Adipocyte (in vitro differentiated cells): ENCODE results near the gene BCO2.
A peak's percentile ranks its signal among the peaks of the same experiment; 100 is the strongest.
"Not testable (repeated sequence)": the region's sequence is repeated elsewhere in the genome, so short reads cannot be mapped to it uniquely, and the experiment has no call there.

Experiments
- DNase-seq: peaks from one replicate; pipeline ENCODE4 v3.0.0-alpha.2; 2015; ENCODE audit warnings: low read depth
- H3K27me3 ChIP-seq: replicated peaks from 2 replicates; pipeline ENCODE4 v1.7.0; 2013; ENCODE audit warnings: mild to moderate bottlenecking, low read length, moderate library complexity; ENCODE audit not compliant: control insufficient read depth, insufficient read depth
- H3K36me3 ChIP-seq: 2 replicates; pipeline ENCODE4 v1.7.0; 2013; ENCODE audit warnings: low read length, mild to moderate bottlenecking, moderate library complexity; ENCODE audit not compliant: control insufficient read depth, insufficient read depth, severe bottlenecking
- H3K4me1 ChIP-seq: 2 replicates; pipeline ENCODE4 v1.7.0; 2013; ENCODE audit warnings: mild to moderate bottlenecking, low read length, moderate library complexity; ENCODE audit not compliant: control insufficient read depth, insufficient read depth
- H3K4me3 ChIP-seq: 2 replicates; pipeline ENCODE4 v1.7.0; 2013; ENCODE audit warnings: mild to moderate bottlenecking, low read length, moderate library complexity
- H3K9ac ChIP-seq: 2 replicates; pipeline ENCODE4 v1.7.0; 2013; ENCODE audit warnings: mild to moderate bottlenecking, low read length, moderate library complexity
- H3K9me3 ChIP-seq: 2 replicates; pipeline ENCODE4 v1.7.0; 2013; ENCODE audit warnings: mild to moderate bottlenecking, low read length, moderate library complexity; ENCODE audit not compliant: control insufficient read depth

BCO2 gene

DNA sequence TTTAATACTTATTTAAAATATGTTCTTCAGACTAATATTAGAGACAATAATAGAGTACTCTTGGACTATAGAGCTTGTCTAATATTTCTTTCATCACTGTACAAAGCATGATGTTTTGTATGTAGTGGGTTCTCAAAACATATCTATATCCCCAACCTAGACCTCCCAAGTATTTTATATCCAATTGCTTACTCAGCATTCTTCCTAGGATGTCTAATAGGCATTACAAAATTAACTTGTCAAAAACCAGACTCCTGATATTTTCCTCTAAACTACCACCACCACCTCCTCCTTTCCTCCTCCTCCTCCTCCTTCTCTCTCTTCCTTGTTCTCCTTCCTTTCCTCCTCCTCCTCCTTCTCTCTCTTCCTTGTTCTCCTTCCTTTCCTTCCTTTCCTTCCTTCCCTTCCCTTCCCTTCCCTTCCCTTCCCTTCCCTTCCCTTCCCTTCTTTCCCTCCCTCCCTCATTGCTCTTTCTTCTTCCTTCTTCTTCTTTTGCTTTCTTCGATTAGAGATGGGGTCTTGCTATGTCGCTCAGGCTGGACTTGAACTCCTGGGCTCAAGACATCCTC, 21.3 kb downstream of the BCO2 start:
- H3K9ac ChIP-seq, result no peak overlapping the region
- H3K4me3 ChIP-seq, result no peak overlapping the region
- peaks cover 10% of the 10 kb centered on the region for H3K4me1 ChIP-seq
- no peak for DNase-seq
- H3K36me3 ChIP-seq, result no peaks in the 10 kb centered on the region
- H3K27me3 ChIP-seq, result no peaks in the 10 kb centered on the region
- no peaks in the 10 kb centered on the region for H3K9me3 ChIP-seq

DNA sequence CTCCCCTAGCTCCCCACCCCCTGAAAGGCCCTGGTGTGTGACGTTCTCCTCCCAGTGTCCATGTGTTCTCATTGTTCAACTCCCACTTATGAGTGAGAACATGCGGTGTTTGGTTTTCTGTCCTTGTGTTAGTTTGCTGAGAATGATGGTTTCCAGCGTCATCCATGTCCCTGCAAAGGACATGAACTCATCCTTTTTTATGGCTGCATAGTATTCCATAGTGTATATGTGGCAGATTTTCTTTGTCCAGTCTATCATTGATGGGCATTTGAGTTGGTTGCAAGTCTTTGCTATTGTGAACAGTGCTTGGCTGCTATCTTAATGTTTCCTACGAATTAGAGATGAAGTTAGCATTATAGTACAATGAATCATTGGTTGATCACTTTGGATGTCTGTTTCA, 23.8 kb downstream of the BCO2 start:
- H3K4me3 ChIP-seq, H3K27me3 ChIP-seq, H3K9ac ChIP-seq, H3K9me3 ChIP-seq, H3K36me3 ChIP-seq, DNase-seq, H3K4me1 ChIP-seq: not testable (repeated sequence)

GRCh38 chr11:112200252-112200651, 24.9 kb downstream of the BCO2 start:
- H3K9me3 ChIP-seq, result no peaks in the 10 kb centered on the region
- H3K27me3 ChIP-seq, result no peaks in the 10 kb centered on the region
- no peaks in the 10 kb centered on the region for H3K36me3 ChIP-seq
- H3K4me3 ChIP-seq, result no peak overlapping the region
- peaks cover 10% of the 10 kb centered on the region for H3K4me1 ChIP-seq
- H3K9ac ChIP-seq, result no peak overlapping the region
- DNase-seq, result no peak

- no peak overlapping the region for H3K4me3 ChIP-seq
Measured at GRCh38 chr11:112206071-112206470, 30.8 kb downstream of the BCO2 start.

DNA sequence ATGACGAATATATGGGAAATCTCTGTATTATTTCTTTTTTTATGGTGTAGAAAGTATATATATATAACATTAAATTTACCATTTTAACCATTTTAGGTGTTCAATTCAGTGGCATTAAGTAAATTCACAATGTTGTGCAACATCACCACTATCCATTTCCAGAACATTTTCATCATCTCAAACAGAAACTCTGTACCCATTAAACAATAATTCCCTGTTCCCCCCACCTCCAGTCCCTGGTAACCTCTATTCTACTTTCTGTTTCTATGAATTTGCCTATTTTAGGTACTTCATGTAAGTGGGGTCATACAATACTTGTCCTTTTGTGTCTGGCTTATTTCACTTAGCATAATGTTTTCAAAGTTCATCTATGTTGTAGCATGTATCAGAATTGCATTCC, 35.6 kb downstream of the BCO2 start:
- H3K9ac ChIP-seq, result no peak overlapping the region
- H3K27me3 ChIP-seq, result no peaks in the 10 kb centered on the region
- no peak for DNase-seq
- no peaks in the 10 kb centered on the region for H3K36me3 ChIP-seq
- H3K4me1 ChIP-seq, result peaks cover 6% of the 10 kb centered on the region
- H3K9me3 ChIP-seq, result no peaks in the 10 kb centered on the region
- H3K4me3 ChIP-seq, result no peak overlapping the region

More at GRCh38 chr11:112206071-112206470, 30.8 kb downstream of the BCO2 start:
- H3K36me3 ChIP-seq, result no peaks in the 10 kb centered on the region
- no peaks in the 10 kb centered on the region for H3K9me3 ChIP-seq
- peaks cover 2% of the 10 kb centered on the region for H3K4me1 ChIP-seq
- DNase-seq, result no peak
- H3K27me3 ChIP-seq, result no peaks in the 10 kb centered on the region
- no peak overlapping the region for H3K9ac ChIP-seq

GRCh38 chr11:112211536-112211935, 36.2 kb downstream of the BCO2 start:
- no peak overlapping the region for H3K9ac ChIP-seq
- no peak overlapping the region for H3K4me3 ChIP-seq
- H3K36me3 ChIP-seq, result no peaks in the 10 kb centered on the region
- H3K4me1 ChIP-seq, result peaks cover 8% of the 10 kb centered on the region
- H3K9me3 ChIP-seq, result no peaks in the 10 kb centered on the region
- DNase-seq, result no peak
- H3K27me3 ChIP-seq, result no peaks in the 10 kb centered on the region

GRCh38 chr11:112212290-112212689, 37.0 kb downstream of the BCO2 start:
- H3K4me3 ChIP-seq, result no peak overlapping the region
- no peak for DNase-seq
- no peaks in the 10 kb centered on the region for H3K36me3 ChIP-seq
- no peaks in the 10 kb centered on the region for H3K27me3 ChIP-seq
- peaks cover 11% of the 10 kb centered on the region for H3K4me1 ChIP-seq
- H3K9me3 ChIP-seq, result no peaks in the 10 kb centered on the region
- no peak overlapping the region for H3K9ac ChIP-seq

DNA sequence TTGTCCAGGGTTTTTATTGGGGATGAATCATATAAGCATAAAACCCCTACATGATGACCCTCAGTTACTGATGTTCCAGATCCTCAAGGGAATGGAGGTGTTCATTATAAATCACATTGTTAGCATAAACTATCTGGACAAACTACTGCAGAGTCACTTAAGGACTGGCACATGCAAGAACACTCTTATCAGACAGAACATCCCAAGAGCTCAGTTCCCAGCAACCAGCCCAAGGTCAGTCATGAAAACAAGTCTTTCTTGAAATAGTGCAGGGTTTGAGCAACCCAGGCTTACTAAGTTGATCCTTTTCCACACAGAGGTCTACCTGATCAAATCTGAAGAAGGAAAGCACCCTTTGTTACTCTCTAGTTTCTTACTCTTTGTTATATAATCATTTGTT, 37.4 kb downstream of the BCO2 start:
- Histone ChIP-seq H3K4me3 (no peak overlapping the region), H3K36me3 (no peaks in the 10 kb centered on the region), H3K27me3 (no peaks in the 10 kb centered on the region), H3K9ac (no peak overlapping the region), H3K4me1 (peaks cover 11% of the 10 kb centered on the region), H3K9me3 (no peaks in the 10 kb centered on the region)
- DNase-seq, result no peak

- Histone ChIP-seq H3K9me3 (no peaks in the 10 kb centered on the region), H3K9ac (no peak overlapping the region), H3K27me3 (no peaks in the 10 kb centered on the region), H3K4me1 (peaks cover 11% of the 10 kb centered on the region), H3K4me3 (no peak overlapping the region), H3K36me3 (no peaks in the 10 kb centered on the region)
- DNase-seq, result no peak
Measured at GRCh38 chr11:112213753-112214152, 38.4 kb downstream of the BCO2 start.

- DNase-seq, result no peak
- Histone ChIP-seq H3K4me1 (peaks cover 11% of the 10 kb centered on the region), H3K4me3 (no peak overlapping the region), H3K9me3 (no peaks in the 10 kb centered on the region), H3K27me3 (no peaks in the 10 kb centered on the region), H3K9ac (no peak overlapping the region), H3K36me3 (no peaks in the 10 kb centered on the region)
Measured at GRCh38 chr11:112215621-112216020, 40.3 kb downstream of the BCO2 start.

- no peaks in the 10 kb centered on the region for H3K27me3 ChIP-seq
- peaks cover 8% of the 10 kb centered on the region for H3K4me1 ChIP-seq
- peak; percentile 67 for DNase-seq
- H3K4me3 ChIP-seq, result no peak overlapping the region
- H3K9me3 ChIP-seq, result no peaks in the 10 kb centered on the region
- no peak overlapping the region for H3K9ac ChIP-seq
- H3K36me3 ChIP-seq, result no peaks in the 10 kb centered on the region
Measured at GRCh38 chr11:112216561-112217105, 41.3 kb downstream of the BCO2 start.
